T-helper 2 cell treated with Interferon-gamma antibody and Interleukin-4, amounts not matched to agents 5 μg/mL and 100 μg/mL, for 36 hours (primary cell): ENCODE data around the gene MGAT5B.

Source experiments
- DNase-seq: peaks from one replicate; pipeline ENCODE4 v3.0.0; 2021; ENCODE audit warnings: low spot score
- H3K27ac Mint-ChIP-seq: one replicate; pipeline ENCODE4 v1.8.0; 2021; ENCODE audit warnings: mild to moderate bottlenecking, mixed read lengths
- H3K27me3 Mint-ChIP-seq: one replicate; pipeline ENCODE4 v1.8.0; 2021; ENCODE audit warnings: low read depth, mixed read lengths
- H3K36me3 Mint-ChIP-seq: one replicate; pipeline ENCODE4 v1.8.0; 2021; ENCODE audit warnings: low read depth, mixed read lengths
- H3K4me1 Mint-ChIP-seq: one replicate; pipeline ENCODE4 v1.8.0; 2021; ENCODE audit warnings: low read depth, mixed read lengths
- H3K4me3 Mint-ChIP-seq: one replicate; pipeline ENCODE4 v1.8.0; 2022; ENCODE audit warnings: mild to moderate bottlenecking, moderate library complexity, mixed read lengths
- H3K9me3 Mint-ChIP-seq: one replicate; pipeline ENCODE4 v1.8.0; 2021; ENCODE audit warnings: mixed read lengths

The MGAT5B gene

GRCh38 chr17:76940295-76940694 is 72.1 kb downstream of the MGAT5B start:
- no peak overlapping the region for H3K4me3 Mint-ChIP-seq
- H3K9me3 Mint-ChIP-seq, result no peaks in the 10 kb centered on the region
- H3K4me1 Mint-ChIP-seq, result no peaks in the 10 kb centered on the region
- H3K27ac Mint-ChIP-seq, result no peak overlapping the region
- no peak for DNase-seq
- H3K36me3 Mint-ChIP-seq, result no peaks in the 10 kb centered on the region
- peaks cover 9% of the 10 kb centered on the region for H3K27me3 Mint-ChIP-seq

GRCh38 chr17:76940738-76941350 is 72.6 kb downstream of the MGAT5B start:
- Mint-ChIP-seq H3K27me3 (peaks cover 9% of the 10 kb centered on the region), H3K4me3 (no peak overlapping the region), H3K36me3 (no peaks in the 10 kb centered on the region), H3K4me1 (no peaks in the 10 kb centered on the region), H3K9me3 (no peaks in the 10 kb centered on the region), H3K27ac (no peak overlapping the region)
- DNase-seq, result no peak

GRCh38 chr17:76943202-76943601 is 75.0 kb downstream of the MGAT5B start:
- DNase-seq, result no peak
- Mint-ChIP-seq H3K4me3 (no peak overlapping the region), H3K36me3 (no peaks in the 10 kb centered on the region), H3K4me1 (no peaks in the 10 kb centered on the region), H3K27ac (no peak overlapping the region), H3K9me3 (no peaks in the 10 kb centered on the region), H3K27me3 (peaks cover 2% of the 10 kb centered on the region)

DNA sequence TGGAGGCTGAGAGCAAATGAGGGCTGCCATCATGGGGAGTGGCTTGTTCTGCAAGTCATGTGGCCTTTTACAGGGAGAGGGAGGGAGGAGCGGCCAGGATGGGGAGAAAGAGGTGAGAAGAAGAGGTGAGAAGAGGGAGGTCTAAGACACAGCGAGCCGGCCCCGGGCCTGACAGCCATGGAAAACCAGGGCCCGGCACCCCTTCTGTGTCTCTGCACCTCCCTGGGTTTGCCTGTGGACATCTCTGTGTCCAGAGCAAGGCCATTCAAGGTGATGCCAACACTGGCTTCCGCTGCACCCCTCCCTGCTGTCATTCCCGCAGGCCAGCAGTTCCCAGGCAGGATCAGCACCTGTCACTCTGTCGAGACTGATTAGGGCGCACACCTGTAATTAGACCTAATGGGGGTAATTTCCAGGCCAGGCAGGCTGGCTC is 75.6 kb downstream of the MGAT5B start:
- H3K4me3 Mint-ChIP-seq, result no peak overlapping the region
- no peaks in the 10 kb centered on the region for H3K4me1 Mint-ChIP-seq
- no peaks in the 10 kb centered on the region for H3K36me3 Mint-ChIP-seq
- no peak overlapping the region for H3K27ac Mint-ChIP-seq
- no peak for DNase-seq
- no peaks in the 10 kb centered on the region for H3K9me3 Mint-ChIP-seq
- peaks cover 2% of the 10 kb centered on the region for H3K27me3 Mint-ChIP-seq

- Mint-ChIP-seq H3K36me3 (no peaks in the 10 kb centered on the region), H3K27me3 (peaks cover 2% of the 10 kb centered on the region), H3K27ac (no peak overlapping the region)
Measured at GRCh38 chr17:76944477-76944876, 76.3 kb downstream of the MGAT5B start.

GRCh38 chr17:76946111-76946771 is 78.0 kb downstream of the MGAT5B start:
- H3K27ac Mint-ChIP-seq, result no peak overlapping the region
- H3K4me1 Mint-ChIP-seq, result no peaks in the 10 kb centered on the region
- no peaks in the 10 kb centered on the region for H3K36me3 Mint-ChIP-seq
- H3K27me3 Mint-ChIP-seq, result peaks cover 2% of the 10 kb centered on the region
- H3K9me3 Mint-ChIP-seq, result no peaks in the 10 kb centered on the region
- no peak for DNase-seq
- H3K4me3 Mint-ChIP-seq, result no peak overlapping the region

More at GRCh38 chr17:76944477-76944876, 76.3 kb downstream of the MGAT5B start:
- DNase-seq, result no peak
- no peaks in the 10 kb centered on the region for H3K4me1 Mint-ChIP-seq
- no peak overlapping the region for H3K4me3 Mint-ChIP-seq
- H3K9me3 Mint-ChIP-seq, result no peaks in the 10 kb centered on the region

DNA sequence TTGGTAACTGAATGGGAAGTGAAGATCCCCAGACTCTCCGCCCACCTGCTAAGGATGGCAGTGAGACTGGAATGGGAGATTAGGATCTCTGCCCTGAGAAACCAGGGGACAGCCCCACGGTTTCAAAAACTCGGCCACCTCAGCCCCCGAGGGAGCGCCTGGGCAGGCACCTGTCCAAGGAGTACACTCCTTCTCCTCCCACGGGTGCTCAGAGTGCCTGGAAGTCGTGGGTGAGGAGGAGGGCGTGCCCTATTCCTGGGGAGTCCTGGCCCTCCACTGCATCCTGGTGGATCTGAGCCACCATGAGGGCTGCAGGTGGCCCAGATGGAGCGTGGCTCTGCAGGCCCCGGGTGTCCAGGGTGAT is 78.5 kb downstream of the MGAT5B start:
- Mint-ChIP-seq H3K36me3 (no peaks in the 10 kb centered on the region), H3K27ac (no peak overlapping the region), H3K27me3 (peaks cover 2% of the 10 kb centered on the region), H3K9me3 (no peaks in the 10 kb centered on the region), H3K4me1 (no peaks in the 10 kb centered on the region), H3K4me3 (no peak overlapping the region)
- DNase-seq, result no peak

DNA sequence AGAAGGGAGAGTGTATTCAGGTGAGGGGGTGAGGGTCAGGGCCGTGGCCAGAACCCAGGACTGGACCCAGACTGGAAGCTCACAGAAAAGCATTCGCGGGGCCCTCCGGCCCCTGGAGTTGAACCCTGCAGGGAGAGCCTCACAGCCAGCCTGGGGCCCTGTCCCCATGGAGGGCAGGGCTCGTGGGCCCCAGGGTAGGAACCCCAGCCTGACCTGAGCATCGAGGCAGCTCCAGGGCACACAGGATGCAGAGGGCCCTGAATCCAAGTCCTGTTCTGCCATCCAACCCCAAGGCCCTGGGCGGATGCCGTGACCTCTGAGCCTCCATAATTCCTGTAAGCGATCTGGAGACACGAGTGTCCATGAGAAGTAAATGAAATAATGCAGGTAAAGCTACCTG is 79.1 kb downstream of the MGAT5B start:
- Mint-ChIP-seq H3K27me3 (peaks cover 2% of the 10 kb centered on the region), H3K27ac (no peak overlapping the region), H3K4me1 (no peaks in the 10 kb centered on the region), H3K36me3 (no peaks in the 10 kb centered on the region), H3K4me3 (no peak overlapping the region), H3K9me3 (no peaks in the 10 kb centered on the region)
- DNase-seq, result no peak

GRCh38 chr17:76947771-76948170 is 79.6 kb downstream of the MGAT5B start:
- no peak overlapping the region for H3K4me3 Mint-ChIP-seq
- H3K27me3 Mint-ChIP-seq, result peaks cover 2% of the 10 kb centered on the region
- no peaks in the 10 kb centered on the region for H3K9me3 Mint-ChIP-seq
- H3K36me3 Mint-ChIP-seq, result no peaks in the 10 kb centered on the region
- no peak overlapping the region for H3K27ac Mint-ChIP-seq
- no peaks in the 10 kb centered on the region for H3K4me1 Mint-ChIP-seq
- DNase-seq, result no peak

GRCh38 chr17:76948301-76948700 is 80.1 kb downstream of the MGAT5B start:
- Mint-ChIP-seq H3K27ac (no peak overlapping the region), H3K4me3 (no peak overlapping the region), H3K36me3 (no peaks in the 10 kb centered on the region), H3K4me1 (no peaks in the 10 kb centered on the region), H3K27me3 (no peaks in the 10 kb centered on the region), H3K9me3 (no peaks in the 10 kb centered on the region)
- no peak for DNase-seq

- no peaks in the 10 kb centered on the region for H3K36me3 Mint-ChIP-seq
- no peaks in the 10 kb centered on the region for H3K4me1 Mint-ChIP-seq
- no peaks in the 10 kb centered on the region for H3K9me3 Mint-ChIP-seq
- no peaks in the 10 kb centered on the region for H3K27me3 Mint-ChIP-seq
- H3K4me3 Mint-ChIP-seq, result no peak overlapping the region
- no peak for DNase-seq
- H3K27ac Mint-ChIP-seq, result no peak overlapping the region
Measured at GRCh38 chr17:76948726-76949342, 80.6 kb downstream of the MGAT5B start.

DNA sequence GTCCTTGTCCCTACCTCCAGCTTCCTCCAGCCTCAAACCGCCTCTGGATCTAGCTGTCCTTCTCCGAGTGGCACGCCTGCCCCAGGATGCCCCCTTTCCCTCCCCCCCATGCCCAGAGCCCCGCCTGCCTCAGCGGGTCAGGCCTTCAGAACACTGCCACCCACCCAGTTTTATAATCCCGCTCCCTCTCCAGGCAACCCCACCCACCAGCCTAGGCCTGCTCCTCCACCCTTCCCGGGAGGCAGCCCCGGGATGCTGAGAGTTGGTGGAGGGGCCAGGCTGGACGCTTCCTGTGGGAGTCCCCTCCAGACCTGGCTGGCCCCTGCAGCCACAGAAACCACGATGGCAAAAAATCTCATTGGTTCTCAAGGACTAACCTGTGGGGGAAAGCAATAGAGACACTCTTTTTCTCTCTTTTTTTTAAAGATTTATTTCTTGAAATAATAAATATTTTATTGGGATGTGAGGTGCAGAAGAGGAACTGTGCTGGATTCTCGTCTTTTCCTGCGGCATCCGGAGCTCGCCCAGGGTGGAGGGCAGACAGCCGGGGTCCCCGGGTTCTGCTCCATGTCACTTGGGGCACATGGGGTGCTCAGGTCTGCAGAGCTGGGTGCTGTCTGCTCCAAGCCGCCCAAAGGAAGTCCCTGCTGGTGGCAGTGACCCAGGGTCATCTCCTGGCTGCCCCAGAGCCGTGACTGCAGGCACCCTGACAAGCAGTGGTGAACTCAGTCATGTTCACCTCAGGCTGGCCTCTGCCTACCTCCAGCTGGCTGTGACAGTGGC is 81.9 kb downstream of the MGAT5B start:
- H3K4me1 Mint-ChIP-seq, result no peaks in the 10 kb centered on the region
- H3K27me3 Mint-ChIP-seq, result no peaks in the 10 kb centered on the region

DNA sequence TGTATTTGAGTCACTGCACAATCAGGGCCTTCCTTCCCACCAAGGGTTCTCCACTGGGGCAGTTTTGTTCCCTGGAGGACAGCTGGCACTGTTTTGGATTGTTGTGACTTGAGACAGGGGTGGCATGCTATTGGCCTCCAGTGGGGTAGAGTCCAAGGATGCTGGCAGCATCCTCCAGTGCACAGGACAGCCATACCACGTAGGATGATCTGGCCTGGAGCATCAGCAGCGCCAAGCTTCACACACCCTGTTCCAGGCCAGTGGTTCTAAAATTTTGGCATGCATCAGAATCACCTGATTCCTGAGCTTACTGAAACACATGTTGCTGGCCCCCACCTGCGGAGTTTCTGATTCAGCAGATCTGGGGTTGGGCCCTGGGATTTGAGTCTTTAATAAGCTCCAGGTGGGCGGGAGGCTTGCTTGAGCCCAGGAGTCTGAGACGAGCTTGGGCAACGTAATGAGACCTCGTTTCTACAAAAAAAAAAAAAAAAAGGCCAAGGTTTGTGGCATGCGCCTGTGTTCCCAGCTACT is 83.2 kb downstream of the MGAT5B start:
- Mint-ChIP-seq H3K27ac (no peak overlapping the region), H3K4me3 (no peak overlapping the region), H3K4me1 (no peaks in the 10 kb centered on the region), H3K9me3 (no peaks in the 10 kb centered on the region), H3K36me3 (no peaks in the 10 kb centered on the region), H3K27me3 (no peaks in the 10 kb centered on the region)
- no peak for DNase-seq

More for the DNA sequence above, 81.9 kb downstream of the MGAT5B start:
- Mint-ChIP-seq H3K4me3 (no peak overlapping the region), H3K9me3 (no peaks in the 10 kb centered on the region), H3K36me3 (no peaks in the 10 kb centered on the region), H3K27ac (no peak overlapping the region)
- no peak for DNase-seq

GRCh38 chr17:76952402-76952801 is 84.2 kb downstream of the MGAT5B start:
- no peaks in the 10 kb centered on the region for H3K36me3 Mint-ChIP-seq
- no peaks in the 10 kb centered on the region for H3K9me3 Mint-ChIP-seq
- H3K4me3 Mint-ChIP-seq, result no peak overlapping the region
- no peaks in the 10 kb centered on the region for H3K27me3 Mint-ChIP-seq
- H3K4me1 Mint-ChIP-seq, result no peaks in the 10 kb centered on the region
- DNase-seq, result no peak
- no peak overlapping the region for H3K27ac Mint-ChIP-seq
